BE2C (cell line): Measurements from ENCODE around the gene IGF2BP2.

Experiments used
- DNase-seq: peaks from one replicate; pipeline ENCODE4 v3.0.0-alpha.2; 2020
- H3K27me3 ChIP-seq: fragments of 250-450 bp; sonication (Bioruptor Pico); 2 replicates; pipeline ENCODE4 v1.5.1; 2020; ENCODE audit warnings: mild to moderate bottlenecking
- H3K36me3 ChIP-seq: fragments of 250-450 bp; sonication (Bioruptor Pico); 2 replicates; pipeline ENCODE4 v1.5.1; 2020; ENCODE audit warnings: mild to moderate bottlenecking
- H3K4me1 ChIP-seq: fragments of 250-450 bp; sonication (Bioruptor Pico); 2 replicates; pipeline ENCODE4 v1.5.1; 2020
- H3K4me3 ChIP-seq: 2 replicates; pipeline ENCODE4 v1.5.1; 2011; ENCODE audit warnings: low read depth, low read length
- H3K9me3 ChIP-seq: fragments of 250-450 bp; sonication (Bioruptor Pico); 2 replicates; pipeline ENCODE4 v1.5.1; 2020
- TF ChIP-seq, protein P1 (sequence below): IDR thresholded peaks from 2 replicates; pipeline ENCODE4 v1.5.1; 2012; ENCODE audit warnings: mild to moderate bottlenecking, low read depth, low read length

IGF2BP2 gene

DNA sequence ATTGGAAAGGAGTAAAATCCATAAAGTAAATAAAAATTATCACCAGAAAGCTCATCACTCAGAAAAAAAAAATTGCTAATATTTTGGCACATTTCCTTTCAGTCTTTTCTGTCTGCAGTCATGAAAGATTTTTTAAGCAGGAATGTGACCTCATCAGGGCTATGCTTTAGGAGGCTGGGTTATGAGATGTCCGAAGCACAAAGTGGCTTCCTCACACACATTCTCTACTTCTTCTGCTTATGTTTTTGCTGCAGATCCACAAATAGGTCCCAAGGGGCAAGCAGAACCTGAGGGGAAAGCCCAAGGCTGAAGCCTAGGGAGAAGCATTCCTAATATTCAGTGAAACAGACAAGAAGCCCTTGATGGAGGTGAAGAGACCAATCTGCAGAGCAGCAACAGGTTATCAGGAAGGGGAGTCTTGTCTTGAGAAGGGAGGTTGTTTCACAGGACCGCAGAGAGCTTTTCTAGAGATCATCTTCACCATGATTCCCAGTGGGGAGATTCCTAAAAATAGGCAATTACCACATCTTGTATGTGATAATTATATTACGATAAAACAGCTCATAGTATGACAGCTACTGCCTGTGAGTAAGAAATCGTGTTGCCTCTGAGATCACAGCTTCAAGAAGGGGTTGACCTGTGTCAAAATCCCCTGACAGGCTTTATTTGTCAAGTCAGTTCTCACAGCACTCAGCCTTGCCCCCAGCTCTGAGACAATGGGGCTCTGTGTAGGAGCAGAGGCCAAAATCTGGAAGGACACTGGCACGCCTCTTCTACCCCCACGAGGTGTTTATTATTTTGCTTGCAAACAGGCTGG lies 60.5 kb downstream of the IGF2BP2 start:
- DNase-seq, result no peak
- H3K9me3 ChIP-seq, result no peaks in the 10 kb centered on the region
- H3K27me3 ChIP-seq, result peaks cover 74% of the 10 kb centered on the region
- H3K4me3 ChIP-seq, result no peak overlapping the region
- no peaks in the 10 kb centered on the region for H3K4me1 ChIP-seq
- TF ChIP-seq, protein P1, sequence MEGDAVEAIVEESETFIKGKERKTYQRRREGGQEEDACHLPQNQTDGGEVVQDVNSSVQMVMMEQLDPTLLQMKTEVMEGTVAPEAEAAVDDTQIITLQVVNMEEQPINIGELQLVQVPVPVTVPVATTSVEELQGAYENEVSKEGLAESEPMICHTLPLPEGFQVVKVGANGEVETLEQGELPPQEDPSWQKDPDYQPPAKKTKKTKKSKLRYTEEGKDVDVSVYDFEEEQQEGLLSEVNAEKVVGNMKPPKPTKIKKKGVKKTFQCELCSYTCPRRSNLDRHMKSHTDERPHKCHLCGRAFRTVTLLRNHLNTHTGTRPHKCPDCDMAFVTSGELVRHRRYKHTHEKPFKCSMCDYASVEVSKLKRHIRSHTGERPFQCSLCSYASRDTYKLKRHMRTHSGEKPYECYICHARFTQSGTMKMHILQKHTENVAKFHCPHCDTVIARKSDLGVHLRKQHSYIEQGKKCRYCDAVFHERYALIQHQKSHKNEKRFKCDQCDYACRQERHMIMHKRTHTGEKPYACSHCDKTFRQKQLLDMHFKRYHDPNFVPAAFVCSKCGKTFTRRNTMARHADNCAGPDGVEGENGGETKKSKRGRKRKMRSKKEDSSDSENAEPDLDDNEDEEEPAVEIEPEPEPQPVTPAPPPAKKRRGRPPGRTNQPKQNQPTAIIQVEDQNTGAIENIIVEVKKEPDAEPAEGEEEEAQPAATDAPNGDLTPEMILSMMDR, result no peak
- no peaks in the 10 kb centered on the region for H3K36me3 ChIP-seq

DNA sequence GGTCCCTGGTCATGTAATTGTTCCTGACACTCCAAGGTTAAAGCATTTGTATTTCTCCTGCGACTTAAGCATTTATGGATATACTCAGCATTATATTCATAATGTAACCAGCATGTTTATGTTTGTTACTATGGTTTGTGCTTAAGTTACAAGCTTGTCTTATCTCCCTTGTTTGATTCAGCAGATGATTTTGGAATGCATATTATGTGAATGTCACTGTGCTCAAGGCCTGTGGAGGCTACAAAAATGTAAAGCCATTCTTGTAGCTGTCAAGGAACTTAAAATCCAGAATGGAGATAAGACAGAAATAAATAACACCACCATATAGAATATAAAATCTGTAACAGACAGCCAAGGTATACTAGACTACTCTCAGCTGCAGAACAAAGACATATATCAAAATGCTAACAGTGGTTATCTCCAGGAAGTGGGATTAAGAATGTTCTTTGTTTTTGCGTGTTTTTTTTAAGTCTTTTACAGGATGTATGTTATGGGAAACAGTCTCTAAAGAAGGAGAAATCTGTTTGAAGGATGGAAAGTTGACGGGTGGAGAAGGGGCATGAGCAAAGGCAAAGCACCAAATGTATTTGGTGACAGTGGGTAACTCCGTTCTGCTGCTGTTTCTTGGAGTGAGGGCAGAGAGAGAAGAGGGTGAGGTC lies 61.4 kb downstream of the IGF2BP2 start:
- Histone ChIP-seq H3K4me1 (no peaks in the 10 kb centered on the region), H3K9me3 (no peaks in the 10 kb centered on the region), H3K36me3 (no peaks in the 10 kb centered on the region), H3K27me3 (peaks cover 83% of the 10 kb centered on the region), H3K4me3 (no peak overlapping the region)
- TF ChIP-seq, protein P1, result no peak
- DNase-seq, result no peak

DNA sequence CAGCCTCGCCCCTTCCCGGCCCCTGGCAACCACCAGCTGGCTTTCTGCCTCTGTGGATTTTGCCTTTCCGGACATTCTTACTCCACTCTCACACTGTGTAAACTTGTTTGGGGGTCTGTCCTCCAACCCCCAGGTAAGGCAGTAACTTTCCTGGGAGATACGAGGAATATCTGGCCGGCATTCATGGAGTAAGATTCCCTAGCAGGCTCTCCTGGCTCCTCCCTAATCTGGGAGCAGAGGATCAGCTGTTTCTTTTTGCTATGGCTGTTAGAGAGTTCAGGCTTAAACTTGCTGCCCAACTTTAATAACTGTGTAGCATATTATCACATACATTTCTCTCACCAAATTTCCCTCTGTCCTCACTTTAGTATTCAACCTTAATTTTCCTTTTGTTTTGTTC lies 64.3 kb downstream of the IGF2BP2 start:
- Histone ChIP-seq H3K36me3 (no peaks in the 10 kb centered on the region), H3K4me1 (no peaks in the 10 kb centered on the region), H3K4me3 (no peak overlapping the region), H3K27me3 (peaks cover 79% of the 10 kb centered on the region), H3K9me3 (no peaks in the 10 kb centered on the region)
- TF ChIP-seq, protein P1, result no peak
- DNase-seq, result no peak

DNA sequence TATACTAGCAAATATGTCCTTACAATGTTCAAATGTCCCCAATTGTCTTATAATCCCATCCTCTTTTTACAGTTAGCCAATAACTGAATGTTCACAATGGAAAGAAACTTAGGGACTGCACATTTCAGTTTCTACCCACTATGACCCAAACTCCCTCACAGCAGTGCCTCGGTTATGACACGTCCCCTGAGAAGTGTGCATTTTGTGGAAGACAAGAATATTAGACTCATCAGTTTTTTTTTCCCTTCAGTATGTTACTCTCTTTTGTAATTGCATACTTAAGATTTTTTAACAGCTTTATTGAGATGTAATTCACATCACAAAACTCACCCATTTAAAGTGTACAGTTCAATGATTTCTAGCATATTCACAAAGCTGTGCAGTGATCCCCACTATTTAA lies 64.8 kb downstream of the IGF2BP2 start:
- no peak for DNase-seq
- TF ChIP-seq, protein P1, result no peak
- H3K4me1 ChIP-seq, result no peaks in the 10 kb centered on the region

DNA sequence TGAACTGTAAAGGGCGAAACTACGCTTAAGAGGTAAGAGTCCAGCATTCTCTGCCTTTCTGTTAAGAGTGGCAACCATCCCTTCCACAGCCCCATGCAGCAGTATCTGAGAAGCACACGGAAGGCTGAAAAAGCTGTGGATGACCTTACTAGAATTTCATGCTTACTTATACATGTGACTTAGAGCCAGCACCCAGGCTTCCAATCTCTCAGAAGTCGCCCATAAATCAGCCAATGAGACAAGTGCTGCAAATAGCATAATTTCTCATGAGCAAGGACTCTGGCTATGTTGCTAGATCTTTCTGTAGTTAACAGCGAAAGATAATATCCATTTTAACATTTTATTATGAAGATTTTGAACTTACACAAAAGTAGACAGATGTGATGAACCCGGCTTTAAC lies 65.3 kb downstream of the IGF2BP2 start:
- no peaks in the 10 kb centered on the region for H3K36me3 ChIP-seq
- no peaks in the 10 kb centered on the region for H3K9me3 ChIP-seq
- no peaks in the 10 kb centered on the region for H3K4me1 ChIP-seq
- peaks cover 71% of the 10 kb centered on the region for H3K27me3 ChIP-seq
- TF ChIP-seq, protein P1, result no peak
- DNase-seq, result no peak
- no peak overlapping the region for H3K4me3 ChIP-seq

More for the DNA sequence above, 64.8 kb downstream of the IGF2BP2 start:
- Histone ChIP-seq H3K27me3 (peaks cover 75% of the 10 kb centered on the region), H3K36me3 (no peaks in the 10 kb centered on the region), H3K4me3 (no peak overlapping the region), H3K9me3 (no peaks in the 10 kb centered on the region)

DNA sequence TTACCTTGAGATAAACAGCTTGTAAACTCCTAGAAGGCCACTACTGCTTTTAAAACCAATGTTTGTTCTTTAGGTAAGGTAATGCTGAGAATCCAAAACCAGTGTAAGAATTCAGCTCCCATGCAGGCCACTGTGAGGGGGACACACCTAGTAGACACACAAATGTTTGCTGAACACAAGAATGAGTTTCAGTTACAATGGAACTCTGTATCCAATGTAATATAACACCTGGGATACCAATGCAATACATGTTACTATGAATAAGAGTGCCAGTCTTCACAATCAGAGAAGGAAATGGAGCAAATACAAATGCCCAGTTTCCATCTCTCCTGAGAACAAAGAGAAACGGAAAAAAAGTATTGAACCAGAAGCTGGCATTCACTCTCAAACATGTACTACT lies 65.9 kb downstream of the IGF2BP2 start:
- TF ChIP-seq, protein P1, result no peak
- no peaks in the 10 kb centered on the region for H3K36me3 ChIP-seq
- no peaks in the 10 kb centered on the region for H3K9me3 ChIP-seq
- peaks cover 66% of the 10 kb centered on the region for H3K27me3 ChIP-seq
- no peak overlapping the region for H3K4me3 ChIP-seq
- DNase-seq, result no peak
- no peaks in the 10 kb centered on the region for H3K4me1 ChIP-seq
